Measurements from ENCODE around the gene RNASE7.
"Not testable (repeated sequence)": the region's sequence is repeated elsewhere in the genome, so short reads cannot be mapped to it uniquely, and the experiment has no call there.

Gene RNASE7

DNA sequence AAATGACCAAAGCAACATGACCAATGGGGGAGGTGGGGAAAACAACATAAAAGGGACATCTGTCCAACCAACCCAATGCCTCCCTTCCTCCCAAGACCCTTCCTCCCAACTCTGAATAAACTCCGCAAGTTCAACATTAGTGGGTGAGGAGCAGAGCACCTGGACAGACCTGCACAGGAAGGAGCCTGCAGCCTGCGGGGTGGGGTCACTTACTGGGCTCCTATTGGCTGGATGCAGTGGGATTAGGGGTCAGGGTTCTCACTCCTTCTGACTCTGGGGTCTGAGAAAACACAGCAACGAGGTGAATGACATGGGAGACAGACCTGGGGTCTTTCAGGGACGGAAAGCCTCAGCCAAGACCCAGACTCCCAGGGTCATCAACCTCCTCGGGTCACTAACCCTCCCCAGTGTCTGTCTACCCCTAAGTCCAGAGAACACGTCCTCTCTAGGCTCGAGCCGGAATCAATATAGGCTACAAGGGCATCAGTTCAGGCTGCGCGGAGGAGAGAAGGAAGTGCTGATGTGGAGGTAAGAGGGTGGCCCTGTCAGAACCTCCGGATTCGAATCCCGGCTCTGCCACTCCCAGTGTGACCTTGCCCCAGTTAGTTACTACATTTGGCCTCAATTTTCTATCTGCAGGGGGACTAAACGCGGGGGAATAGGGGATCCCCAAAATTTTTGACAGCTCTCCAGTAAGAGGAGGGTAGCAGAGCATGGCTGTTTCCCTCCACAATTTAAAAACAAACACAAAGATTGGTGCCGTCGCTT, 18.2 kb upstream of the RNASE7 start:
- DNase-seq: no peak

DNA sequence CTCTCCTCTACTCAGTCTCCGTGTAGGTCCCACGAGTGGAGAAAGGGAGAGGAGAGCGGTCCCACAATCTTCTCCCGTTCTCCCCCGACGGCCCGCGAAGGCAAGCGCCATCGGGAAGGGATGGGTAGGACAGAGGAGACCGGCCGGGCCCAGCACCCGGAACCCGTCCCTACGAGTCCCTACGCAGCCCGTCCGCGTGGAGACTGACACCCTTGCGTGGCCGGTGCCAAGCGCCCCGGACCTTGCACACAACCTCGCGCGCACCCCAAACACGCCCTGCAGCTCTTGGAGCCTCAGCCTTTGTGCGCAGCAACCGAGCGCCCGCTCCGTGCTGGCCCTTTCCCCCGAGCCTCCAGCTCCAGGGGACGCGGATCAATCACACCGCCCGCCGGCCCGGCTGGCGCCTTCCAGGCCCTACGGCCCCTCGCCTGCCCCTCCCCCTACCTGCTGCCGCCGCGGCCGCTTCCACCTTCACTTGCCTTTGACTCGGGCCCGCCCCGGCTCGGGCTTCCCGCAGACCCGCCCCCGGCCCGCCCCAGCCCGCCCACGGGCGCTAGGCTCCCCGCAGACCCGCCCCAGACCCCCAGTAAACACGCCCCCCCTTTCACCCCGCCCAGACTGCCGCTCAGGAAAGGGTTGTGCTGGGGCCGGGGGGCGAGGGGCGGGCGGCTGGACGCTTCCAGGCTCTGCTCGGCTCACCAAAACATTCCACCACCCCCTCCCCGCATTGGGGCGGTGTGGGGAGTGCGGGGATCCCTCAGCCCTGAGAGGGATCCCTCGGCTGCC, 17.4 kb upstream of the RNASE7 start, which contains the start of gene NDRG2:
TSS of gene NDRG2 (minus strand) at position 477 of the 786 bp plus-strand sequence. CDS start 1,746 bp downstream, outside the sequence.
- DNase-seq: peak; percentile 70

DNA sequence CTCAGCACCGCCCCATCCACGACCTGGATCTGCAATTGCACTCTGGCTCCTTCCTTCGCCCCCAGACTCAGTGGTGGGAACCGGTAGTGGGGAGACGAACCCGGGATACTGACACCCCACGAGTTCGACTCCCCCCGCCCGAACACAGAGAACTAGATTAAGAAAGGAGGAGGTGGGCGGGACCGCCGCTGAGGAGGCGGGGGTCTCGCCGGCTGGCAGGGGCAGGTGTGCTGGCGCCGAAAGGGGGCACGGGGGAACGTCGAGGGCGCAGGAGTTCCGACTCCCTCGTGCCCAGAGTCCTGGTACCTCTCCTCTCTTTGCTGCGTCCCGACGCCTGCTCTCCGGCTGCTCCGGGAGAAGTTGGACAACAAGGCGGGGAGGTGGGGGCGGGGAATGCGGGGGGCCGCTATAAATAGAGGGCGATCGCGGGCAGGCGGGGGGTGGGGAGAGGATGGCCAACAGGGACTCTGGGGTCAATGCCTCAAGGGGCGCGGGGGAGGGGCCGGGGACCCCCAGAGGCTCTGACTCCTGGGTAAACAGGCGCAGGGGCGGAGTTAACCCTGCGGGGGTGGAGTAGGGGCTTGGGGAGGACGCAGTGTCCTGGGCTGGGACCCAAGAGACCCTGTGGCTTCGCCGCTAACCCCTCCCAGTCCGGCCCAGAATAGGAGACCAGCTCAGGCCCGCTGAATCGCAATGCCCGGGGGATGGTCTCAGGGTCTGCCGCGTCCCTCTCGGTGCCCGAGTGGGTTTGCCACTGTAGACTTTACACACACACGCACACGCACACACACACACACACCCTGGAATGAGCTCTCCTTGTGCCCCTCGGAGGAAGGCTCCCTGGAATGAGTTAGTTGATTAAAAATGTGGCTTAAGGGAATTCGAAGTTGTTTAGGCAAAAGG, 16.5 kb upstream of the RNASE7 start:
- no peak for DNase-seq

DNA sequence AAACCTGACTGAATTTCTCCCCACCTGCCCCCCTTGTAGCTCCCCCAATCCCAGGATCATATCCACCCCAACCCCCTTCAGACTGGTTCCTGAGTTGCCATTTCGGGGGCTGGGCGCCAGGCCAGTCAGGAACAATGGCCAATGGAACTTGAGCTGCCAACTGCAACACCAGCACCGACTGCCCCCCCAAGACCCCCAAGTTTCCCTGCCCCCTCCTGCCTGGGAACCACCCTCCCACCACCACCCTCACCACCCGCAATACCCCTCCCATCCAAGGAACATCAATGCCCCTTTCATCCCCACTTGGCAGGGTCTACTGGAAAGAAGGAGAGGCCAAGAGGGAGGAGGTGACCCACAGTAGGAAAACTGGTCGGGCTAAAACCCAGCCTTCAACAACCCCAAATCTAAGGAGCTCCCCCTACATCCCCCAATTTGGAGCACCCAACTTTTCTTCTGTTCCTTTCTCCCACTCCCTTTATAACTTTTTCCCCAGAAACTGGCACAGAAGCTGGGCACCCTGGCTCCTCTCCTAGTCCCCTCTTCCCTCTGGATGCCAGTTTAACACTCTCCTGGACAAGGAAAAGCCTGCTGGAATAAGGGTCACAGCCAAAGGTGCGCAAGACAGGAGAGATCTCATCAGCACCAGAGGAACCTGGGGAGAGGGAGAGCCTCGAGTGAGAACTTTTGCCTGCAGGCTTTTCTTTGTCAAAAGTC, 15.7 kb upstream of the RNASE7 start:
- no peak for DNase-seq

DNA sequence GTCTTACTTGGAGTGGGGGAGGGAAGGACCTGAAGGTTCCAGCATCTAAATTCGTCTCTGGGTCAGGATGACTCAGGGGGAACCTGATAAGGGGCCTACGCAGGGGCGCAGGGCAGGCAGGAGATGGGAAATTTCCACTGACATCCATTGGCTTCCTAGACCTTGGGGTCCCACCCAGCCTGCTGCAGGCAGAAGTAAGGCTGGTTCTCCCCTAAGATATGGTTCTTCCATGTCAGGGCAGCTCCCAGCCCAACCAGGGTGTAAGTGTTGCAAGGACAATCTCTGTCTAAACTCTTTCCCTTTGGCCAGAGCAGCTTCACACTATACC, 15.2 kb upstream of the RNASE7 start:
- no peak for DNase-seq

DNA sequence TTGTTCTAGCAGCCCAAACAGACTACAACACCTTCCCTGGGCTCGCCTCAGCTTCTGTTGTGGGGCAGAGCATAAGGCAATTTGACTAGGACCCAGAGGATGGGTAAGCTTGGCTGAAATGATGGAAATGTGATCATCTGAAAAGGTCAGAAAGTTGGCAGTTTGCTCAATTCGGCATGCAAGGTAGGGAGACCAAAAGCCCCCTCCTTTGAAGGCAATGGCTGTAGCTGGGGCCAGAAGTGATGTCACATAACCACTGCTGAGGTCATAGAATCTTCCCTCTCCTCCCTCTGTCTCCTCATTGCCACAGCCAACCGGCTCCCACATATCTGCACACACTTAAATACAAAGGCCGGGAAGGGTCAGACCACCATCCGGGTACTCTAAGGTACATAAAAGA, 12.2 kb upstream of the RNASE7 start, which contains the start of gene TPPP2:
TSS of gene TPPP2 (plus strand) at position 301 of the 400 bp plus-strand sequence. CDS start 365 bp downstream, outside the sequence.
- no peak for DNase-seq

DNA sequence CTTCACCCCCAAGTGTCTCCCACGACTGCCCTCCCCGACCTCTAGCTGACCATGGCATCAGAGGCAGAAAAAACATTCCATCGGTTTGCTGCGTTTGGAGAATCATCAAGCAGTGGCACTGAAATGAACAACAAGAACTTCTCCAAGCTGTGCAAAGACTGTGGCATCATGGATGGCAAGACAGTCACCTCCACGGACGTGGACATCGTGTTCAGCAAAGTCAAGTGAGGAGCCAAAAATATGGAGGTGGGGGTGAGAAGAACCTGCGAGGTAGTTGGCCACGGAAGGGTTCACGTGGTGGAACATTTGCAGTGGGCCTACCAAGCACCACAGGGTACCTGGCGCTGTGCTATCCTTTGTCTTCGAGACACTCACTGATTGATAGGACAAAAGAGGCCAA, 11.6 kb upstream of the RNASE7 start:
- no peak for DNase-seq

DNA sequence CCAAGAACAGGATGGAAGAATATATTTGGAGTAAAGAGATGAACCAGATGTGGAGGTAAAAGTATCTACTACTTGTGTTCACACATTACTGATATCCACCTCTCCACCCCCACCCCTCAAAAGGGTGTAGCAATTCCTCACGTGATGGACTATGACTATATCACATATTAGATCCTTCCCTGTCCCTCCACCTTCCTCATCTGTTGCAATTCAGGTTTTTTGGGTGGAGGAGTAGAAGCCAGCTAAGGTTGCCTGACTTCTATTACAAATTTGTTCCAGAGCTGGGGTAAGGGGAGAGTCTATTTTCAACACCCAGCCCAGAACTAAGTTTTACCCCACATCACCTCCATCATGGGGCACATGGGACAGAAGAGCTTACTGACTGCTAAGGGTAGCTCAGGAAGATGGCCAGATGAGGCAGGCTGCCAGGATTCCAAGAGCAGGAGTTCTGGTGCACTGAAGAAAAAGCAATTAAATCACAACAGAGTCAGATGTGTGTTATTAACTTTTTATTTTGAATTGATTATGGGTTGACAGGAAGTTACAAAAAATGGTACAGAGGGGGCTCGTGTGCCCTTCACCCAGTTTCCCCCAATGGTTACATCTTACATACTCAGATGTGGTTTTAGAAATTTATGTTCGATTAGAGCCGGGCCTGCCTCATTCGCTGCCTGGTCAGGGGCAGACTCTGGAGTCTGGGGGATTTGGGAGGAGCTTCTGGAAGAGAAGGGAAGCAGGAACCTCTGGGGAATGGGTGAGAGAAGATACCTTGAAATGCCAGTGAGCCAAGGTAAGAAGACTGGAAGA, 9.6 kb upstream of the RNASE7 start:
- DNase-seq: no peak

DNA sequence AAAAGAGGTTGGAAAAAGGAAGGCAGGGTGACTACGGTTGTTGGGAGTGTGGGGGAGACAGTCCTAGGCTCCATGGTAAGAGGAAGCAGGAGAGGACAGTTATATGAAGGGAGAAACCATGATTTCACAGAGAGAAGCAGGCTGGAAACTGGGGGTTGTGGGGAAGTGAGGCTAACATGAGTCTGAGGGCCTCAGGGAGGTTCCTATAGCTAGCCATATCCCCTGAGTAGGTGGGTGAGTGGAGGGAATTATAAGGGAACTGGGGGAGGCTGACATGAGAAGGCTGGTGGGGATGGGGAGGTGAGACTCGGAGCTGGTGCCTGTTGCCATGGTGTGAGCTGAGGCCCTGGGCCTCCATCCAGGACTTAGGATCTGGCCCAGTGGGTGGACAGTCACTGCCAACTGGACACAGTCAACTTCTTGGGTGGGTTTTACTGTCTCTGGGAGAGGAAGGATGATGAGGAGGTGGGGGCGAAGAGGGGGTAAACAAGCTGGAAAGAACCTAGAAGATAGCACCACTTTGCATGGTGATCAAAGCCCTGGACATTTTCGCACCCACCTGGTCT, 8.9 kb upstream of the RNASE7 start:
- DNase-seq: no peak

DNA sequence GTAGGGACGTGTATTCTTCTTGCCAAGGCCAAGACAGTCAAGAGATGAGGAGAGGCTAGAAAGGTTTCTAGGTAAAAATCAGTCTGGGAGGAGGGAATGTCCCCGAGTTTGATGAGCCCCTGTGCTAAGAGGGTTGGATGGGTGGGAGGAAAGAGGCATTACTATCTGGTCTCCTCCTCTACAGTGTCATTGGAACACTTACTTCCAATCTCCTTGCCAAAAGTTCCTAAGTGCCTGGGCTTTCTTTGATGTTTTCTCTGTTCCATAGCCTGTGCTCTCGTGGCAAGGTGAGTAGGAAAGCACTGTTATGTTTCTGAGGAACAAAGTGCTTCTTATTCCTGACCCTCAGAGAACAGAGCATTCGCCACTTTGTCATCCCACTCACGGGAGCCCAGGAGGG, 7.5 kb upstream of the RNASE7 start, which contains the start of gene RNASE13:
TSS of gene RNASE13 (minus strand) at position 101 of the 400 bp plus-strand sequence. CDS start 519 bp downstream, outside the sequence.
- no peak for DNase-seq

DNA sequence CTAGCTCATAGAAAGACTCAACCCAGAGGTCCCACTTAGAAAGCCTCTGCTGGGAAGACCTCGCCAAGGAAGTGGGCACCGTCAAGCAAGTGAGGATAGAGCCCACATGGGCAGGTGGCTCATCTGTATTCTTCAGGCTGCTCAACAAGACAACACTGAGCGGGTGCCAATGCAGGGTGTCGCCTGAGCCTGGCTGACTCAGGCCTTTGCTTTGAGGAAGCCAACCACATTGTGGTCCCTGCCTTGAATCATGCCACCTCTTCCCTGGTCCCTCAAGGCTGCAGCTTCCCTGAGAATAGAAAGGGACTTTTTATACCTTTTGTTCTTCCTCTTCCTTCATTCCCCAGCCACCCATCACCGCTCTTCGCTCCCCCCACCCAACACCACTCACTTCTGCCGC, 5.4 kb upstream of the RNASE7 start:
- no peak for DNase-seq

DNA sequence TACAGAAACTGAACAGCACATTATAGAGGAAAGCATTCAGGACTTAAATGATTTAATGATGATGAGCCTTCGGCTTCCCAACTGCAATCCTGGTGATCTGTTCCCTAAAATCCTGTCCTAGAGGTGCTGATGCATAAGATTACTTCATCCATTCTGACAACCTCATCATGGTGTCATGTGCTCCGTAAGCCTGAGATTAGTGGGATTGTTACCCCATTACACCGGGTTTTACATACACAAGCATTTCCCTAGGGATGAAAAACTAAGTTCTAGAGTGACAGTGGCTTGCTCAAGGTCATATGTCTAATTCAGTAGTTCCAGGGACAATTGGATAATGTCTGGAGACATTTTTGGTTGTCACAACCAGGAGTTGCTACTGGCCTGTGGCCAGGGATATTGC, 5.0 kb upstream of the RNASE7 start:
- DNase-seq: no peak

DNA sequence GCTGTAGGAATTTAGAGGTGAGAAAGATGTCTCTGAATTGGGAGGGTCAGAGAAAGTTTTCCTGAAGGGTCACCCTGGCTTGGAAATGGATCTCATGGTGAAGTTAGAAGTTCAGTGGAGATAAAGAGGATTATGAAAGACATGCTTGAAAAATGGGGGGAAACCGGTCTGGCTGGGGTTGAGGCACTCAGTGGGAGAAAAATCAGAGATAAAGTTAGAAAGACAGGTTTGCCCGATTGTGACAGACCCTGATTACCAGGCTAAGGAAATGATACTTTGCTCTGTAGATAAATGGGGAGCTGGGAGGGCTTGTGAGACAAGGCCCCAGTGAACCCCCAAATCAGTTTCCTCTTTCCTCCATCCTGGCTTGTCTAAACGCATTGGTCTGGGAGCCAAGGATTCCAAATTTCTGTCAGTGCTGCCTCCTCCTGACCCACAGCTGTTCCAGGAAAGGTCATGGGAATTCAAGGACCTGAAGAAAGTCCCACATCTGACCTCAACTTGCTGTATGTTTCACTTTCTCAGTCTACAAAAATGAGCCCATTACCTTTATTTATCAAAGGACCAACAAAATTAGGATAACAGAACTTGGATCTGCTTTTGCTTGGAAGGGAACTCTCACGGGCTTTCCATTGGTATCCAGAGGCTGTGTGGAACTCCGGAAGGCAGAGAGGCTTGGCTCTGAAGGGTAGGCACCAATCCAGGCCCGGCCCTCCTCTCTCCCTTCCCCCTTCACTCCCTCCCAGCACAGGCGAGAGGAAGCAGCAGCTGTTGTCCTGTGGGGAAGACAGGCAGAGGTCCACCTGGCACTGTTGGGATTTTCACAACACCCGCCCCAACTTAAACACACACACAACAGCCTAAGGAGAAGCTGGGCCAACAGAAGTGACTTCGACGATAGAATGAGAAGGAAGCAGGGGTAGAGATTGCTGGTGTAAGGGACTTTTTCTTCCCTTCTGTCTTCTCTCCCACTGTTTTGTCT, 3.4 kb upstream of the RNASE7 start:
- no peak for DNase-seq

DNA sequence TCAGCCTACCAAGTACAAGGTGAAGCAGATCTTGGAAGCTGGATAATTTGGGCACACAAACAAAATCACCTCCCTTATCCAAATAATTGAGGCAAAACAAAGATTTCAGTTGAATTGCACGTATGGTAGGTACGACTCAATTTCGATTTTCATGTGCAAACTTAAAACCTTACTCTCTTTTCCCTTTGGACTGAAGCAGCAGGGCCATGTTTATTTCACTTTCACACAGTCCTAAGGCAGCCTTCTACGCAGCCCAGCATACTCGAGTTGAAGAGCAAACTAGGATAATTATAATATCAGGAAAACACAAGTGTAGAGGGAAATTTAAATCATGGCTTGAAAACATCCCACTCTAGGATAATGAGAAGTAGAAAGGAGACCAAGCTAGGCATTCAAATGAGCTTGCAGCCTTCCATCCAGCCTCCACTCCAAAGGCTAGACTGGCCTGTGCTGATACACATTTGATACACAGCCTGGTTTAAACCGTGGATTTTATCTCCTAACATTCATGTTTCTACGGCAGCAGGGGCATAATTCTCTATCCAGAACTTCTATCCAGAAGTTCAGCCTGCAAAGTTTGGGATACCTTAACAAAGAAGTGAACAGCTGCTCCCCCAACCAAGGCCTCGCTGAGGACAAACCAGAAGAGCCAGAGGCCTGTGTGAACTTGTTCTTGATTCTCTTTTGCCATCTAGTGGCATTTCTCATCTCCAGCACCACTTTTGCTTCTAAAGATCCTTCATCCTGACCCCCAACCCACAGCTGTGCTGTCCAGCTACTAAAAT, 2.4 kb upstream of the RNASE7 start:
- DNase-seq: peak; percentile 30

DNA sequence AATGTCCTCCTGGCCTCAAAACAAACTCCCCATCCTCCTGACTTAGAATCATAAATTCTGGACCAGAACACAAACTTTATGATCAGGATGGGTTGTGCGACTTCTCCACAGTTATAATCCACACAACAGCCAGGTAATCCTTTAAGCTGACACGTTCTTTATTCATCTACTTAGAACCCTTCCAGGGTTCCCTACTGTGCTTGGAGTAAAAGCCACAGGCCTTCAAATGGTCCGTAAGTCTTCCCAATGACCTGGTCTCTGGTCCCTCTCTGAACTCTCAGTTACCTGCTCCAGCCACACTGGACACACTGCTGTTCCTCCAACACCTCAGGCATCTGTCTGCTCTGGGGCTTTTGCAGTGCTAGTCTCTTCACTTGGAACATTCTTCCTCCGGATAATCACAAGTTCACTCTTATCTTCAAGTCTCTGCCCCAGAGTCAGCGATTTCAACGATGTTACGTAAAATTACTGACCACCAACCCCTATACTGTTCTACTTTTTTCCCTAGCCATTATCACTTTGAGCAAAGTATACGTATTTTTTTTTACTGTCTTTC, 1.7 kb upstream of the RNASE7 start:
- DNase-seq: no peak

DNA sequence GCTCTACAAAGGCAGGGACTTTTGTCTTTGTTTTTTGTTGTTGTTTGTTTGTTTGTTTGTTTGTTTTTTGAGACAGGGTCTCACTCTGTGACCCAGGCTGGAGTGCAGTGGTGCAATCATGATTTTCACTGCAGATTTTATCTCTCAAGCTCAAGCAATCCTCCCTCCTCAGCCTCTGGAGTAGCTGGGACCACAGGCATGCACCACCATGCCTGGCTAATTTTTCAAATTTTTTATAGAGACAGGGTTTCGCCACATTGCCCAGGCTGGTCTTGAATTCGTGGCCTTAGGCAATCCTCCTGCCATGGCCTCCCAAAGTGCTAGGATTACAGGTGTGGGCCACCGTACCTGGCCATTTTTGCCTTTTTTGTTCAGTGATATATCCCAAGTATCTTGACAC, 1.2 kb upstream of the RNASE7 start:
- not testable (repeated sequence) for DNase-seq

DNA sequence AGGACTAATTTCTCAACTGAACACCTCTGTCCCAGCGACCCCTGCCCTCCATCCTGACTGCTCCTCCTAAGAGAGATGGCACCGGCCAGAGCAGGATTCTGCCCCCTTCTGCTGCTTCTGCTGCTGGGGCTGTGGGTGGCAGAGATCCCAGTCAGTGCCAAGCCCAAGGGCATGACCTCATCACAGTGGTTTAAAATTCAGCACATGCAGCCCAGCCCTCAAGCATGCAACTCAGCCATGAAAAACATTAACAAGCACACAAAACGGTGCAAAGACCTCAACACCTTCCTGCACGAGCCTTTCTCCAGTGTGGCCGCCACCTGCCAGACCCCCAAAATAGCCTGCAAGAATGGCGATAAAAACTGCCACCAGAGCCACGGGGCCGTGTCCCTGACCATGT, 756 bp downstream of the RNASE7 start:
- DNase-seq: no peak

DNA sequence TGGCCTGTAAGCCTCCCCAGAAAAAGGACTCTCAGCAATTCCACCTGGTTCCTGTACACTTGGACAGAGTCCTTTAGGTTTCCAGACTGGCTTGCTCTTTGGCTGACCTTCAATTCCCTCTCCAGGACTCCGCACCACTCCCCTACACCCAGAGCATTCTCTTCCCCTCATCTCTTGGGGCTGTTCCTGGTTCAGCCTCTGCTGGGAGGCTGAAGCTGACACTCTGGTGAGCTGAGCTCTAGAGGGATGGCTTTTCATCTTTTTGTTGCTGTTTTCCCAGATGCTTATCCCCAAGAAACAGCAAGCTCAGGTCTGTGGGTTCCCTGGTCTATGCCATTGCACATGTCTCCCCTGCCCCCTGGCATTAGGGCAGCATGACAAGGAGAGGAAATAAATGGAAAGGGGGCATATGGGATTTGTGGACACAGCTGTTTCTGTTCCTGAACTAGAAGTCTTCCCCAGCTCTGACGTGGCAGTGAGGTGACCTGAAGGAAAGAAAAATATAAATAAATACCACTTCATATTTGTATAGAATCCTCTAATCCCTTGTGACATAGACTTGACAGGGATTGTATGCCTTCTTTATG, 1.3 kb downstream of the RNASE7 start:
- no peak for DNase-seq
